HG03571 (cell line): ENCODE results near the gene KRT81.
"Not testable (repeated sequence)": the region's sequence is repeated elsewhere in the genome, so short reads cannot be mapped to it uniquely, and the experiment has no call there.

ENCODE experiments used
- ATAC-seq: cut with Tn5 transposase; IDR thresholded peaks from one replicate; pipeline ENCODE4 v1.9.1; 2021; ENCODE audit not compliant: unreplicated experiment

KRT81 gene

DNA sequence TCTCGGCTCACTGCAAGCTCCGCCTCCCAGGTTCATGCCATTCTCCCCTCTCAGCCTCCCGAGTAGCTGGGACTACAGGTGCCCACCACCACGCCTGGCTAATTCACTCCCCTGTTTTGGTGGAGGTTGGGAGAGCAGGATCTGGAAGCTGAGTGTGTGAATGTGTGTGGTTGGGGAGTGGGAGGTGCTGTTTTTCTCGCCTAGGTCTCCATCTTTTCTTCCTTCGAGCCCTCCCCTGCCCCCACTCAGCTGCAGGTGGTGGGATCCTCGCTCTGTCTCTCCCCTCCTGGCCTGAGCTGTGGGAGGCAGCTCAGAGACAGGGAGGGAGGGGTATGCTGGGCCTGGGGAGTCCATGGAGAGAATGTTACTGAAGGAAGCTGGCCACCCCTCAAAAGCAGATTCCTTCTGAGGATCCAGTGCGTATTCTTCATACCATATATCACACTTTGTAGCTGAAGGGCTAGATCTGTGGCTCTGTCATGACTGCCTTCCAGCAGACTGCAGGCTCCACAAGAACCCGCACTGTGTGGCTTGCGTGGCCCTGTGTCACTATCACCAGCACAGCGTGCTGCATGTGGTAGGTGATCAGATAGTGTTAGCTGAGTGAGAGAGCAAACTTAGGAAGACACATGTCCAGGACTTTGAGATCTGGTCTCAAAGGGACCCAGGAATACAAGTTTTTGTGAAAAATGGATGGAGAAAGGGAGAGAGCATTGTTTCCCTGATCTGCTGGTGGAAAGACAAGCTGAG, 27.1 kb upstream of the KRT81 start:
- ATAC-seq = no peak

DNA sequence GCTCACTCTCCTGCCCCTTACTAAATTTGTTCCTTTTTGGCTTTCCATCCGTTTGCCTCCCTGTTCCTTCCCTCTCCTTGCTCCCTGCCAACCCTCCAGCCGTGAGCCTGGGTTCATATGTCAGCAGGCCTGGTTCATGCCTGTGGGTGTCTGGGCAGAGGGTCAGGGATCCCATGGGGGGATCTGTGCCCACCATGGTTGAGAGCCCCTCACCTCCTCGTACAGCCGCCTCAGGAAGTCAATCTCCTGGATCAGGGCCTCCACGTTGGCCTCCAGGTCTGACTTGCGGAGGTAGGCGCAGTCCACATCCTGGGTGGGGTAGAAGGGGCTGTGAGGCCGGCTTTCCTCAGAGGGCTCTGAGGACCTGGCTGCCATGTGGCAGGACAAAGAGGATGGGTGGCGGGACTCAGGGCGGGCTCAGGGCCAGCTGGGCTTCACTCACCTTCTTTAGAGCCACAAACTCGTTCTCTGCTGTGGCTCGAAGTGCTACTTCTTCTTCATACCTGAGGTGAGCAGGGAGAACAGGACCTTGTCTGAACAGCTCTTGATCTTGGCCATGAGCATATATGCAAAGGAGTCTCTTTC, 26.2 kb upstream of the KRT81 start:
- ATAC-seq = no peak

DNA sequence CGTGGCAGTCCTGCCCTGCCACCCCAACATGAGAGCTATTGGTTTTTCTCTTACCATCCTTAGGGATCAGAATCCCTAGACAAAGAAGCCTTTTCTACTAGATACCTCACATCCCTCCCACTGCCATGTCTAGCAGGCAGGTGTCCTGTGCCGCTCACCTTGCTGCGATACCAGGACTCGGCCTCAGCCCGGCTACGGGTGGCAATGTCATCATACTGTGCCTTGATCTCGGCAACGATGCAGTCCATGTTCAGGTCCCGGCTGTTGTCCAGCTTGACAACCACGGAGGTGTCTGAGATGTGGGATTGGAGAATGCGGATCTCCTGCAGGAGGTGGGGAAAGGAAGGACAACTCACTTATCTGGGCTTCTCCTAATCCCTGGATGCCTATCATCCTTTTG, 25.4 kb upstream of the KRT81 start:
- no peak for ATAC-seq

DNA sequence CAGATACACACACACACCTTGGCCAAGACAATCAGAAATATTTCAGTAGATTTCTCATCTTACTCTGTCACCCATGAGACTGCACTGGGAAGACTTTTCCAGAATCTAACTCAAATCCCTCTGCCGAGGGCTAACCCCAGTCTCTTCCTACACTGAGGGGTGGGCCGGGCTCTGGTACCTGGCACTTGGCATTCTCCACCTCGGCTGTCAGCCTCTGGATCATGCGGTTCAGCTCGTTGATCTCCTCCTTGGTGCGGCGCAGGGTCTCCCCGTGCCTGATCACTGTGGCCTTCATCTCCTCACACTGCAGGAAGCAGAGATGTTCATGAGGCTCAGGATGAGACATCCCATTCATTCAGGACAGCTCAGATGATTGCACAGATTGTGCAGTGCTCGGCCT, 25.0 kb upstream of the KRT81 start:
- no peak for ATAC-seq

DNA sequence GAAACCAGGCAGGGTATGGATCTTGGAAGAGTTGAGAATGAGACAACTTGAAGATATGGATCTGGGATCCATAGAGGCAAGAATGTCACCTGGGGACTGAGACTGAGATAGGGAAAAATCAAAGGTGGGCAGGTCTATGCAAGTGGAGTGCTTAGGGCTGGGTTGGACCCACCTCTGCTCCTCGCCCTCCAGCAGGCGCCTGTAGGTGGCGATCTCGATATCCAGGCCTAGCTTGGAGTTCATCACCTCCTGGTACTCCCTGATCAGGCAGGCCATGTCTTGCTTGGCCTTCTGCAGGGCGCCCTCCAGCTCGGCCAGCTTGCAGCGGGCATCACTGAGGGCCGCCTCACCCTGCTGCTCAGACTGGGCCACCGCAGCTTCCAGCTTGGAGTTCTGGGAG, 24.4 kb upstream of the KRT81 start:
- not testable (repeated sequence) for ATAC-seq

DNA sequence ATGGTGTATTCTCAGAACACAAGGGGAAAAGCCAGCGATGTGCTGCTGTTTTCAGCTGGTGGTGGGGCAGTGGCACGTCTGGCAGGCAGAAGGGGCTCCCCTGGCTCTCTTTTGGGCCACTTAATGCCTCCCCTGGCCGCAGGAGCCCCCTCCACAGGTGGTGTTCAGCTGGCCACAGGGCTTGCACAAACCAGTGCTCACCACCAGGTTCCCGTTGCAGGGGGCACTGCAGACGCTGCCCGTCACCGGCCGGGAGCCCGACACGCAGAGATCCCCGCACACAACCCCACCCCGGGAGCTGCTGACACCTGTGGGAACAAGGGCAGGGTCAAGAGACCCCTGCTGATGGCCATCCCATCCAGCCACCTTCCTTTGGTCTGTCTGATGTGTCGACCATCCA, 23.2 kb upstream of the KRT81 start:
- no peak for ATAC-seq

DNA sequence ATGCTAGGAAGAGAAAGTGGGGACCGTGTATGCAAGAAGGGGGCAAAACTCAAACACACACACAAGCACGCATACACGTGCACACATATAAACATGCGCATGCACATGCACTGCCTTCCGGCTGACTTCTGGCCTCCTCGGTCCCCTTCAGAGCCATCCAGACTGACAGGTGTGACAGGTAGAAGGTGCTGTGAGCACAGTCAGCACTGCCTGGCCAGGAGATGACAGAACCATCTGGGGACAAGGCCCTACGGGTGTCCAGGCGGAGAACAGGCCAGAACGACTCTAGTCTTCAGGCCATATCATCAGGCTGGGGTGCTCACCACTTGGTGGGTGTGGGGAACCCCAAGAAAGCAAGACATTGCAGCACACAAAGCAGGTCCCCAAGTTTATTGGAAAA, 22.6 kb upstream of the KRT81 start:
- ATAC-seq = no peak

DNA sequence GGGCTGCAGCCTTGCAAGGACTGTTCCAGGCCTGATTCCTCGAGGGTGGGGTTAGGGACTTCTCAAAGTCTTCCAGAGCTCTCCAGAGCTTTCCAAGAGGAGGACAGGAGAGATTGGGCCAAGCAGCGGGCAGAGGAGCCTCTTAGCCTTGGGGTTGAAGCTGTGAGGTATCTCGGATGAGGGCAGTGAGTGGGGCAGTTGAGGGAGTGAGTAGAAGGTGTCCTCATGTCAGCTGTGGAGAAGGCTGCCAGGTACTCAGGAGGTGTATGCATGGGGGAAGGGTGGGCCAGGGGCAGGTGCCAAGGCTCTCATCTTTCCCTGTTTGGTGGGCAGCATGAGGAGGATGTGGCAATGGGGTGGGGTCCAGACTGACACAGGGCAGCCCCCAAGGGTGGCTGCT, 22.1 kb upstream of the KRT81 start:
- no peak for ATAC-seq

DNA sequence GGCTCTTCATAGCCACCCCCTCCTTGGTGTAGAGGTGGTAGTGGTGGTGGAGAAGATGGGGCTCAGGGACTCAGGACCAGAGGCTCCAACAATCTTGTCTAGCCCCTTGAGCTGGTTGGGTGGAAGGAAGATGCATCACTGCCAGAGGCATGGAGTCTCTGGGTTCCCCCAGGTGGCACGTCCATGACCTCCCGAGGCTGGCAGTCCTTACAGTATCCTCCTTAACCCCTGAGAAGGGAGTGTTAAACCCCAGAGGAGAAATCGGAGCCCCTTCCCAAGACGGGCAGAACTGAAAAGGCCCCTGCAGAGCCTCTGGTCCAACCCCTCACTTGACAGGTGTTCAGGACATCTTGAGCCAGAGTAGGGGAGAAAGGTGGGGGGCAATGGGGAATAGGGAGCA, 20.8 kb upstream of the KRT81 start:
- no peak for ATAC-seq

DNA sequence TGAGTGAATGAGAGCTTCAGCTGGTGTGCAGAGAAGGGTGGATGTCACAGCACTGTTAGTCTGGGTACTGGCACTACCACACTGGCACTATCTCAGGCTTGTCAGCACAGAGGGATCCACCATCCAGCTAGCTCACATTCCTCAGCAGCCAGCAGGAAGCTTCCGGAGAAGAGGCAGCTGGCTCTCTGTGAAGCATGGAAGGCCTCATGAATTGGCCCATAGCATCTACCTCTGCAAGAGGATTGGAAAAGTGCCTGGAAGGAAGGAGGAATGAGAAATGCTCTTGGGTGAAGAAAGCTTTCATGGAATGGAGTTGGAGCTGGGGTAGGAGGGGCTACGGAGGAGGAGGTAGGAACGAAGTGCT, 19.9 kb upstream of the KRT81 start:
- no peak for ATAC-seq

DNA sequence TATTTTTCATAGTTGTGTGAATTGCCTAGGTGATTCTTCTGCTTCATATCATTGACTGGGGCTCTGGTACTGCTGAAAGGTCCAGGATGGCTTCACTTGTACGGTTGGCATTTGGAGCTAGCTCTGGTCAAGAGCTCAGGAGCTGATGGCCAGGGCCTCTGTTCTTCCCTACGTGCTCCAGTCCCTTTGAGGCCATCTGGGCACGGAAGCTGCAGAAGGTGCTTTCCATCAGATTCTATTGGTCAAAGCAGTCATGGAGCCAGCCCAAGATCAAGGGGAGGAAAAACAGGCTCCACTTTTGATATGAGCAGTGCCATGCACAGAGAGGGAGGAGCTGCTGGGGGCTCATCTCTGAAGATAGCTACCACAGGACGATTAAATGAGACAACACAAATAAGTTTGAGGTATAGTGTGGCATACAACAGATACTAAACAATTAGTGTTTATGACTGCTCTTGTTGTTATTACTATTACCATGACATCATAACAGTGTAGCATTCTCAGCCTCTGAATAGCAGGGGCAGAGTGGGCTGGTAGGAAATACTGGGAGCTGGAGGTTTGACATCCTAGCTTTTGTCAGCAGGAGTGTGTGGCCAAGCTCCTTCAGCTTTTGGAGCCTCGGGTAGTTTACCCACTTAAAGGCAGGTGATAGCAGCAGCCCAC, 19.4 kb upstream of the KRT81 start:
- ATAC-seq = no peak

DNA sequence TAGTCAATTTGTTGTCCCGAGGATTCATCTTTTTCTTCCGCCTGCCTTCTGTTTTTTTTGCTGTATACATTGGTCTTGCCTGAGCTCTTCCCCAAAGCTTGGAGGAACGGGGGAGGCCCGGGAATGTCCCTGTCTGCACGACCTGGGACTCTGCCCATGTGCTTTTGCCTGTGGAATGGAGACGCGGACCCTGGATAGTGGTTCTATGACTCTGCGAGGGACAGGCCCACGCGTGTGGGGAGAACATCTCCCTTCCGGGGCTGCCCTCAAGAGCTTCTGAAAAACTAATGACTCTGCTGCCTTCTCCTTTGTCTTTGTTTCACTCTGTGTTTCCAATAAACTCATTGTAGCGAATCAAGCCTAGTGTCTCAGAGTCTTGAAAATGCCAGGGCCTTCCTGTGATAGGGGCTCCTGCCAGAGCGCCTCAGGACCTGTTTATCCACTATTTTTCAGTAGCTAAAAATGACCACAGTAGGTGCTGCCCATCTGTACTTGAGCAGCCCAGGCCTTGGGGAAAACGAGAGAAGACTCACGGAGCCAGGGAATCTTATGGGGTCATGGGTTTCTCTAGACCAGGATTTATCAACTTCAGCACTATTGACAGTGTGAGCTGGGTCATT, 17.6 kb upstream of the KRT81 start:
- ATAC-seq = no peak

DNA sequence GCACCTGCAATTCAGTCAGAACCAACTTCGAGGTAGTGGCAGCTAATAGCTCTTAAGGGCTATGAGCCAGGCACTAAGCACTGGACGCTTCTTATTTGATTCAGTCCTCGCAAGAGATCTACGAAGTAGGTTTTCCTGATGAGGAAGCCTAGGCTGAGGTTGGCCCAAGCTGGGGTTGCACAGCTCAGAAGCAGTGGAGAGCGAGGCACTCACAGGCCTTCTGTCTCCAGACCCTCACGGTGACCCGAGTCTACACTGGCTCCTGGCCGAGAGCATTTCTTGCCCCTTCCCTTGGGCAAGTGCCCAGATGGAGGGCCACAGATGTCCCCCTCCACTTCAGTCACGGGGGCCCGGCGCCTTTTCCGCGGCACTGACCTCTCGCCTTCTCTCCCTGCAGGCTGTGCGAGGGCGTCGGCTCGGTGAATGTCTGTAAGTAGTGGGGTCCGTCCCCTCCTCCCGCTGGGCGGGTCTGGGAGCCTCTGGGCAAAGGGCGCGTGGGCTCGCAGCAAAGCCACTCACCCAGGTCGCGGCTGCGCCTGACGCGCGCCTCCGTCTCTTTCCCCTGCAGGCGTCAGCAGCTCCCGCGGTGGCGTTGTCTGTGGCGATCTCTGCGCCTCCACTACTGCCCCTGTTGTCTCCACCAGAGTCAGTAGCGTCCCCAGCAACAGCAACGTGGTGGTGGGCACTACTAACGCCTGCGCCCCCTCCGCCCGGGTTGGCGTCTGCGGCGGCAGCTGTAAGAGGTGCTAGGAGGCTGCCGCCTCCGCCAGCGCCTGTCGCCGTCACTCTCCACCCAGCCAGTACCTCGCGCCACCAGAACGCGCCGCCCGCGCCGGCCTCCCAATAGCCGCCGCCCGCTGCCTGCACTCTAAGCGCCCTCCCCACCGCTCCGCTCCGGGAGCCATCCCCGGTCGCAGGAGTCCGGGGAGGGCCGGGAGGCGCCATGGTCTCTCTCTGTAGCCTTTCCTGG, 16.8 kb upstream of the KRT81 start:
- no peak for ATAC-seq

DNA sequence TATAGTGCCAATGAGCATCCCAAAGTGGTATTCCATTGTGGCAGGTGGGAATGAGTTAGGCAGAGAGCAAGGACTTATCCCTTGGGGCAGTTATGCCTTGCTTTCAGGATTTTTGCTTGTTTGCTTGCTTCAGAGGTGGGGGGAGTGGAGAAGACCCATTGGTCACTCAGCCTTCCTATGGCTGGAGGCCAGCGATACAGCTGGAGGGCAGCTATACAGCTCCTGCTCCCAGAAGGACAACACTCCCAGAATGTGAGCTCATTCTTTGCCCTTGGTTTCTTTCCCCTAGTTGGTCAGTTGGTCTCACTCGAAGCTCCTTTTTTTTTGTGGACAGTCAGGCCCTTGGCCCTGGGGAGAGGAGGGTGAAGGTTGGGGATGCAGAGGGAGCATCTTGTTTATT, 15.4 kb upstream of the KRT81 start:
- ATAC-seq = no peak

DNA sequence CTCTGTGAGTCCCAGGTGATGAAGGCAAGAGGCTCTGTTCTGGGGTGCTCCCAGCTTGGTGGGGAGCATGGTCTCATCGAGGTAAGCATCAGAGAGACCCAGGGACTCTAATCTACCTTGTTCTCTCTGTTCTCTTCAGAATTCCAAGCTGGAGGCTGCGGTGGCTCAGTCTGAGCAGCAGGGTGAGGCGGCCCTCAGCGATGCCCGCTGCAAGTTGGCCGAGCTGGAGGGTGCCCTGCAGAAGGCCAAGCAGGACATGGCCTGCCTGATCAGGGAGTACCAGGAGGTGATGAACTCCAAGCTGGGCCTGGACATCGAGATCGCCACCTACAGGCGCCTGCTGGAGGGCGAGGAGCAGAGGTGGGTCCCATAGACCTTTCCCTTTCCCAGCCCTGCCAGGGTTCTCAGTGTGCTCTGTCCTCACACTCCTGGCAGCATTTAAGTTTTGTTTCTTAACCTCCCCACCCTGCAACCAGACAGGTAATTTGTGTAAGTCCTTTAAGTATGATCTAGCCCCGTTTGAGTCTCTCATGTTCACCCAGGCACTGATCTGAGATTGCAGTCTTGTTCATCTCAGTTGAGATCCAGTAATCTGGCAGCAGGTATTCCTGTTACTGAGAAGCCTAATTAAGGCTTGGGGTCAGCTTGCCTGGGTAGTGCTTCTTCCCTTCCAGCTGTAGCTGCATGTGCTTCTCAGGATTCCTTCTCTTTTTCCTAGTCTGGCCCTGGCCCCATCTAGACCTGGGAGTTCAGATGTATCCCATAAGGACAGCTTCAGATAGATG, 14.8 kb upstream of the KRT81 start:
- ATAC-seq = no peak

DNA sequence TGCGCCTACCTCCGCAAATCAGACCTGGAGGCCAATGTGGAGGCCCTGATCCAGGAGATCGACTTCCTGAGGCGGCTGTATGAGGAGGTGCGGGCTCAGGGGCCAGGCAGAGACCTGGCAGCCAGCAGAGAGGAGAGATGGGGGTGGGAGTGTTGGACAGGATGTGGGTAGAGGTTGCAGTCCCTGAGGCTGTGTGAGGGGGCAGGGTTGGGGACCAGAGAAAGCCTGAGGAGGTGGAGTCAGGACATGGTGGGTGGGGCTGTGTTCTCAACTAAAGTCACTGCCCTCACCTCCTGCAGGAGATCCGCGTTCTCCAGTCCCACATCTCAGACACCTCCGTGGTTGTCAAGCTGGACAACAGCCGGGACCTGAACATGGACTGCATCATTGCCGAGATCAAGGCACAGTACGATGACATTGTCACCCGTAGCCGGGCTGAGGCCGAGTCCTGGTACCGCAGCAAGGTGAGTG, 13.6 kb upstream of the KRT81 start:
- ATAC-seq = peak; percentile 89

DNA sequence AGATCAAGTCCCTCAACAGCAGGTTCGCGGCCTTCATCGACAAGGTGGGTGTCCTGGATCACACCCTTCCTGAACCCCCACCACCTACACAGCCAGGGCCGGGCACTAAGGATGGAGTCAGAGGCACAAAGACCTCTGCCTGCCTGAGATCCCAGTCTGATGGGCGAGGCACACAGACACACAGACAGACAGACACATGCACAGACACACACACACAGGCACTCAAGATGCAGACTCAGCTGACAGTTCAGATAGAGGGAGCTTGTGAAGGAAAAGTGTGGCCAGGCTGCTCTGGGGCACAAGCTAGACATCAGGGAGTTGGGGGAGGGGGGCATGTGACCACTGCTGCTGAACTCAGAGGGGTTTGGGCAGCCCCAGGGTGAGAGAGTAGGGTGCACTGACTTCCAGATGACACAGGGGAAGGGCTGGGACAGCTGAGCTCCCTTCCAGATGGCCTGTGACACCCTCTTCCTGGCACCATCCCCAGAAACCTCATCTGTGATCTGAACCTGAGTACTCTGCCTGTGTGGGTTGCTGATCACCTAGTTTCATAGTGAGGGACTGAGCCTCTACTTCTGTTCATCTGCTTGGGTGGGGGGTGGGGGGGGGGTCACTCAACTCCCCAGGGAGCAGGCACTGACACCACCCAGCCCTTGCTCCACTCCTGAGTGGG, 11.0 kb upstream of the KRT81 start:
- not testable (repeated sequence) for ATAC-seq

DNA sequence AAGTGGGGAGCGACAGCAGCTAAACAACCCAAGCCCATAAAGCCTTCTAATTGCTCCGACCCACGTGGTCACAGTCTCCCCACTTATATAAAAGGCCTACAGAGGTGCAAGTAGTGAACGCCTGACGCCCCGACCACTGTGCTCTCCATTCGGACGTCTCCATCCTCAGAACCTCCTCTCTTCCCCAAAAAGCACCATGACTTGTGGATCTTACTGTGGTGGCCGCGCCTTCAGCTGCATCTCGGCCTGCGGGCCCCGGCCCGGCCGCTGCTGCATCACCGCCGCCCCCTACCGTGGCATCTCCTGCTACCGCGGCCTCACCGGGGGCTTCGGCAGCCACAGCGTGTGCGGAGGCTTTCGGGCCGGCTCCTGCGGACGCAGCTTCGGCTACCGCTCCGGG, 10.4 kb upstream of the KRT81 start:
- ATAC-seq = not testable (repeated sequence)
